Measurements from ENCODE around the gene RCAN1. TPM values are rescaled to one million over a fixed set of nuclear protein-coding genes. Genes with fewer than 3 reads are reported as not detected.
A peak's percentile ranks its signal among the peaks of the same experiment; 100 is the strongest.
"Not testable (repeated sequence)": the region's sequence is repeated elsewhere in the genome, so short reads cannot be mapped to it uniquely, and the experiment has no call there.

The RCAN1 gene
- total RNA-seq, 4 donors from 2014 or later, result 32.1 to 58.6 (median 42.2) TPM

GRCh38 chr21:34570313-34570712 is 44.6 kb downstream of the RCAN1 start:
- H3K27ac ChIP-seq, result no peak overlapping the region

GRCh38 chr21:34569381-34569979 is 45.4 kb downstream of the RCAN1 start:
- TF ChIP-seq CTCF (IDR thresholded peaks at IDR 0.05) (no peak), POLR2A (IDR thresholded peaks at IDR 0.05) (no peak), POLR2AphosphoS5 (IDR thresholded peaks at IDR 0.05) (no peak)
- H3K9me3 ChIP-seq, result no peaks in the 10 kb centered on the region
- 88 to 94% methylated on average over 2 to 4 of the region's 4 CpGs for WGBS, 2 donors (ENCODE audit: low coverage in 1 of 2)

More at GRCh38 chr21:34570313-34570712, 44.6 kb downstream of the RCAN1 start:
- H3K4me3 ChIP-seq, result no peak overlapping the region
- H3K36me3 ChIP-seq, result no peaks in the 10 kb centered on the region
- no peak for TF ChIP-seq EP300 (IDR thresholded peaks at IDR 0.05)
- TF ChIP-seq POLR2A (IDR thresholded peaks at IDR 0.05), result no peak
- TF ChIP-seq POLR2AphosphoS5 (IDR thresholded peaks at IDR 0.05), result no peak
- TF ChIP-seq CTCF (IDR thresholded peaks at IDR 0.05), result no peak
- H3K27me3 ChIP-seq, result no peaks in the 10 kb centered on the region
- peaks cover 0 to 17% (median 0%) of the 10 kb centered on the region in 3 donors for H3K4me1 ChIP-seq
- WGBS, 2 donors (ENCODE audit: low coverage in 1 of 2), result 73 to 90% methylated on average over 3 of the region's 3 CpGs
- ATAC-seq, result no peak
- H3K9me3 ChIP-seq, result no peaks in the 10 kb centered on the region

GRCh38 chr21:34568801-34569200 is 46.1 kb downstream of the RCAN1 start:
- ATAC-seq, H3K9me3 ChIP-seq, H3K27me3 ChIP-seq, H3K36me3 ChIP-seq, H3K4me3 ChIP-seq, H3K27ac ChIP-seq: not testable (repeated sequence)
- WGBS, 2 donors (ENCODE audit: low coverage in 1 of 2), result 90 to 98% methylated on average over 3 to 4 of the region's 4 CpGs
- peaks cover 0 to 24% (median 0%) of the 10 kb centered on the region in 3 donors for H3K4me1 ChIP-seq

More at GRCh38 chr21:34569381-34569979, 45.4 kb downstream of the RCAN1 start:
- Histone ChIP-seq H3K36me3 (no peaks in the 10 kb centered on the region), H3K27me3 (no peaks in the 10 kb centered on the region), H3K4me3 (no peak overlapping the region), H3K4me1 (peaks cover 0 to 19% (median 0%) of the 10 kb centered on the region in 3 donors), H3K27ac (no peak overlapping the region)
- ATAC-seq, result no peak

- H3K9me3 ChIP-seq, result no peaks in the 10 kb centered on the region
- TF ChIP-seq POLR2AphosphoS5 (IDR thresholded peaks at IDR 0.05) (no peak), CTCF (IDR thresholded peaks at IDR 0.05) (no peak), POLR2A (IDR thresholded peaks at IDR 0.05) (no peak), EP300 (IDR thresholded peaks at IDR 0.05) (no peak)
- no peak overlapping the region for H3K27ac ChIP-seq
- 90 to 95% methylated on average over 8 to 9 of the region's 10 CpGs for WGBS, 2 donors (ENCODE audit: low coverage in 1 of 2)
- H3K36me3 ChIP-seq, result no peaks in the 10 kb centered on the region
- peaks cover 0 to 24% (median 0%) of the 10 kb centered on the region in 3 donors for H3K4me1 ChIP-seq
- no peaks in the 10 kb centered on the region for H3K27me3 ChIP-seq
- no peak overlapping the region for H3K4me3 ChIP-seq
- ATAC-seq, result no peak
Measured at GRCh38 chr21:34567604-34568155, 47.2 kb downstream of the RCAN1 start.

GRCh38 chr21:34565238-34565637 is 49.7 kb downstream of the RCAN1 start:
- Histone ChIP-seq H3K27me3 (no peaks in the 10 kb centered on the region), H3K4me1 (peaks cover 0 to 40% (median 0%) of the 10 kb centered on the region in 3 donors), H3K36me3 (no peaks in the 10 kb centered on the region), H3K4me3 (no peak overlapping the region), H3K27ac (peak overlapping the region in 3 of 4 donors; percentile 40 to 63 (median 61)), H3K9me3 (no peaks in the 10 kb centered on the region)
- 33 to 65% methylated on average over 1 to 4 of the region's 4 CpGs for WGBS, 2 donors (ENCODE audit: low coverage in 1 of 2)
- ATAC-seq, result no peak
- TF ChIP-seq EP300 (IDR thresholded peaks at IDR 0.05) (no peak), POLR2AphosphoS5 (IDR thresholded peaks at IDR 0.05) (no peak), POLR2A (IDR thresholded peaks at IDR 0.05) (no peak), CTCF (IDR thresholded peaks at IDR 0.05) (no peak)

GRCh38 chr21:34563370-34563769 is 51.5 kb downstream of the RCAN1 start:
- not testable (repeated sequence) for ATAC-seq

More at GRCh38 chr21:34563370-34563769, 51.5 kb downstream of the RCAN1 start:
- H3K9me3 ChIP-seq, H3K27me3 ChIP-seq, H3K4me3 ChIP-seq, H3K27ac ChIP-seq, H3K36me3 ChIP-seq: not testable (repeated sequence)
- 67% methylated on average over 1 of the region's 2 CpGs; no CpG with 5 or more reads in 1 of the 2 donors for WGBS, 2 donors (ENCODE audit: low coverage in 1 of 2)
- H3K4me1 ChIP-seq, result peaks cover 0 to 55% (median 0%) of the 10 kb centered on the region in 3 donors
